PC-9 (cell line): ENCODE results near the gene NLRC3. TPM values are rescaled to one million over a fixed set of nuclear protein-coding genes. Genes with fewer than 3 reads are reported as not detected.

ENCODE experiments used
- BruUV-seq: library from RNA; stranded (reverse); fragments of 400-500 nt; replicated peaks from 2 replicates; lab custom pipeline; 2021; lab: Mats Ljungman, UMichigan
- CTCF ChIA-PET: fragments of 300-600 bp; sonication (Branson Sonifier 250); formaldehyde crosslinking; loops from one replicate; lab custom pipeline; 2022; ENCODE audit warnings: antibody characterized with exemption; lab: Charles Lee
- POLR2A ChIA-PET: fragments of 300-600 bp; sonication (Branson Sonifier 250); formaldehyde crosslinking; loops from one replicate; lab custom pipeline; 2022; ENCODE audit warnings: antibody characterized with exemption; ENCODE audit not compliant: unreplicated experiment; lab: Charles Lee
- DNase-seq, 2 experiments: peaks; one replicate each; pipeline versions ENCODE4 v3.0.0 to v3.0.0-alpha.2; 2015 to 2022; ENCODE audit warnings: mixed read lengths in 1 of 2
- H2AFZ ChIP-seq: fragments of 200-600 bp; sonication (generic); 2 replicates; pipeline ENCODE4 v1.8.1; 2017; ENCODE audit warnings: antibody characterized with exemption
- H3F3A ChIP-seq: fragments of 200-600 bp; sonication (generic); 2 replicates; pipeline ENCODE4 v1.8.1; 2017; ENCODE audit warnings: antibody characterized with exemption, mild to moderate bottlenecking, low read depth; ENCODE audit not compliant: insufficient read depth
- H3K27ac ChIP-seq: fragments of 200-600 bp; sonication (generic); 2 replicates; pipeline ENCODE4 v1.6.1; 2016; ENCODE audit warnings: mixed run types
- H3K27me3 ChIP-seq: fragments of 200-600 bp; sonication (generic); 2 replicates; pipeline ENCODE4 v1.6.1; 2016; ENCODE audit warnings: low read depth, mixed run types; ENCODE audit not compliant: insufficient read depth
- H3K36me3 ChIP-seq: fragments of 200-600 bp; sonication (generic); 2 replicates; pipeline ENCODE4 v1.6.1; 2016; ENCODE audit warnings: low read depth, mixed run types
- H3K4me1 ChIP-seq: fragments of 200-600 bp; sonication (generic); replicated peaks from 2 replicates; pipeline ENCODE4 v1.6.1; 2016; ENCODE audit warnings: mixed run types; ENCODE audit not compliant: insufficient read depth
- H3K4me2 ChIP-seq: fragments of 200-600 bp; sonication (generic); 2 replicates; pipeline ENCODE4 v1.6.1; 2017; ENCODE audit warnings: mixed run types
- H3K4me3 ChIP-seq: fragments of 200-600 bp; sonication (generic); 2 replicates; pipeline ENCODE4 v1.6.1; 2016; ENCODE audit warnings: mixed run types
- H3K79me2 ChIP-seq: fragments of 200-600 bp; sonication (generic); 2 replicates; pipeline ENCODE4 v1.6.1; 2017; ENCODE audit warnings: low read depth, mixed run types
- H3K9me2 ChIP-seq: fragments of 200-600 bp; sonication (generic); 2 replicates; pipeline ENCODE4 v1.8.1; 2017; ENCODE audit warnings: mild to moderate bottlenecking; ENCODE audit not compliant: insufficient read depth
- H3K9me3 ChIP-seq: fragments of 200-600 bp; sonication (generic); 2 replicates; pipeline ENCODE4 v1.8.1; 2016; ENCODE audit warnings: low read depth; ENCODE audit not compliant: insufficient read depth
- H4K20me1 ChIP-seq: fragments of 200-600 bp; sonication (generic); 2 replicates; pipeline ENCODE4 v1.8.1; 2017; ENCODE audit not compliant: insufficient read depth
- EZH2 ChIP-seq: fragments of 200-600 bp; sonication (generic); IDR thresholded peaks from 2 replicates; pipeline ENCODE4 v1.8.0; 2017; ENCODE audit warnings: antibody characterized with exemption, low read depth
- intact Hi-C: fragments of 100-400 bp; cut with micrococcal nuclease; formaldehyde crosslinking; loops from one replicate; pipeline ENCODE4 v1.10.0; 2022; ENCODE audit not compliant: unreplicated experiment
- total RNA-seq: library from RNA; stranded (reverse); gene quantifications from 2 replicates; pipeline ENCODE4 v1.2.3, GENCODE V29; 2021
- TF ChIP-seq, protein P1 (sequence below): fragments of 200-600 bp; sonication (generic); conservative IDR thresholded peaks from 2 replicates; pipeline ENCODE4 v1.6.1; 2017; ENCODE audit warnings: mixed run types, antibody characterized with exemption, mild to moderate bottlenecking, moderate library complexity

NLRC3 gene
- total RNA-seq, 1 experiment from 2014 or later = not detected

DNA sequence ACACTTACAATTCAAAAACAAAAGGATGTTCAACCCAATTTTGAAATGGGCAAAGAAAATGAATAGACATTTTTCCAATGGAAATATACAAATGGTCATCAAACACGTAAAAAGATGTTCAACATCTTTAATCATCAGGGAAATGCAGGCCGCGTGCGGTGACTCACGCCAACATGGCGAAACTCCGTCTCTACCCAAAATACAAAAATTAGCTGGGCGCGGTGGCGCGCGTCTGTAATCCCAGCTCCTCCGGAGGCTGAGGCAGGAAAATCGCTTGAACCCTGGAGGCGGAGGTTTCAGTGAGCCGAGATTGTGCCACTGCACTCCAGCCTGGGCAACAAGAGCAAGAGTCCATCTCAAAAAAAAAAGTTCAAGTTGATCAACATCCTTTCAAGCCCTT is 78.2 kb downstream of the NLRC3 start:
- H3F3A ChIP-seq = peaks cover 3% of the 10 kb centered on the region; the same call in 1 of the 2 replicates
- POLR2A ChIA-PET = no interaction called here
- CTCF ChIA-PET = no interaction called here
- no peak overlapping the region for H3K4me2 ChIP-seq
- no peak for DNase-seq
- peaks cover 19% of the 10 kb centered on the region for H3K4me1 ChIP-seq
- TF ChIP-seq, protein P1, sequence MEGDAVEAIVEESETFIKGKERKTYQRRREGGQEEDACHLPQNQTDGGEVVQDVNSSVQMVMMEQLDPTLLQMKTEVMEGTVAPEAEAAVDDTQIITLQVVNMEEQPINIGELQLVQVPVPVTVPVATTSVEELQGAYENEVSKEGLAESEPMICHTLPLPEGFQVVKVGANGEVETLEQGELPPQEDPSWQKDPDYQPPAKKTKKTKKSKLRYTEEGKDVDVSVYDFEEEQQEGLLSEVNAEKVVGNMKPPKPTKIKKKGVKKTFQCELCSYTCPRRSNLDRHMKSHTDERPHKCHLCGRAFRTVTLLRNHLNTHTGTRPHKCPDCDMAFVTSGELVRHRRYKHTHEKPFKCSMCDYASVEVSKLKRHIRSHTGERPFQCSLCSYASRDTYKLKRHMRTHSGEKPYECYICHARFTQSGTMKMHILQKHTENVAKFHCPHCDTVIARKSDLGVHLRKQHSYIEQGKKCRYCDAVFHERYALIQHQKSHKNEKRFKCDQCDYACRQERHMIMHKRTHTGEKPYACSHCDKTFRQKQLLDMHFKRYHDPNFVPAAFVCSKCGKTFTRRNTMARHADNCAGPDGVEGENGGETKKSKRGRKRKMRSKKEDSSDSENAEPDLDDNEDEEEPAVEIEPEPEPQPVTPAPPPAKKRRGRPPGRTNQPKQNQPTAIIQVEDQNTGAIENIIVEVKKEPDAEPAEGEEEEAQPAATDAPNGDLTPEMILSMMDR = no peak
- no peak for TF ChIP-seq EZH2
- H3K36me3 ChIP-seq = no peaks in the 10 kb centered on the region
- peaks cover 15% of the 10 kb centered on the region for H3K79me2 ChIP-seq
- no peak overlapping the region for H3K27ac ChIP-seq
- H3K4me3 ChIP-seq = no peak overlapping the region
- BruUV-seq = no TSS peak
- no peaks in the 10 kb centered on the region for H3K27me3 ChIP-seq
- intact Hi-C loops = no loop called here
- no peaks in the 10 kb centered on the region for H3K9me2 ChIP-seq
- no peaks in the 10 kb centered on the region for H4K20me1 ChIP-seq
- no peak overlapping the region for H2AFZ ChIP-seq
- H3K9me3 ChIP-seq = no peaks in the 10 kb centered on the region

GRCh38 chr16:3497771-3498170 is 79.4 kb downstream of the NLRC3 start:
- BruUV-seq = no TSS peak
- TF ChIP-seq, protein P1 = no peak
- no peak for TF ChIP-seq EZH2
- H3K4me1 ChIP-seq = peaks cover 10% of the 10 kb centered on the region; the same call in 1 of the 2 replicates

DNA sequence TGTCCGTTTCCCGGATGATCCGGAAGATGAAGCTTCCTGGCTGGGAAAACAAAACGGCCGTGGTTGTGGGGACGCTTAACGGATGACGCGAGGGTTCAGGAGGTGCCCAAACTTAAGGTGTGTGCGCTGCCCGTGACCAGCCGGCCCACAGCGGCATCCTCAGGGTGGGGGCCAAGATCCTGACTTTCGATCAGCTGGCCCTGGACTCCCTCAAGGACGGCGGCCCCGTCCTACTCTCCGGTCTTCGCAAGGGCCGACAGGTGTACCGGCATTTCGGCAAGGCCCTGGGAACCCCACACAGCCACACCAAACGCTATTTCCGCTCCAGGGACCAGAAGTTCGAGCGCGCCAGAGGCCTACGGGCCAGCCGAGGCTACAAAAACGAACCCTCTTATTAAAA is 80.8 kb downstream of the NLRC3 start:
- intact Hi-C loops = no loop called here

More at GRCh38 chr16:3497771-3498170, 79.4 kb downstream of the NLRC3 start:
- H3K9me3 ChIP-seq = no peaks in the 10 kb centered on the region
- H3K27ac ChIP-seq = no peak overlapping the region
- peaks cover 3% of the 10 kb centered on the region; the same call in 1 of the 2 replicates for H3F3A ChIP-seq
- H4K20me1 ChIP-seq = no peaks in the 10 kb centered on the region
- intact Hi-C loops = no loop called here
- POLR2A ChIA-PET = no interaction called here
- H3K4me2 ChIP-seq = no peak overlapping the region
- H3K79me2 ChIP-seq = peaks cover 15% of the 10 kb centered on the region
- CTCF ChIA-PET = no interaction called here
- H3K36me3 ChIP-seq = no peaks in the 10 kb centered on the region
- no peak overlapping the region for H3K4me3 ChIP-seq
- H3K9me2 ChIP-seq = no peaks in the 10 kb centered on the region
- DNase-seq = no peak
- no peaks in the 10 kb centered on the region for H3K27me3 ChIP-seq
- no peak overlapping the region for H2AFZ ChIP-seq

More for the DNA sequence above, 80.8 kb downstream of the NLRC3 start:
- Histone ChIP-seq H3K79me2 (peaks cover 2% of the 10 kb centered on the region; the same call in 1 of the 2 replicates), H4K20me1 (no peaks in the 10 kb centered on the region), H3K9me2 (no peaks in the 10 kb centered on the region), H2AFZ (no peak overlapping the region), H3K4me3 (no peak overlapping the region), H3K9me3 (no peaks in the 10 kb centered on the region), H3K4me1 (no peaks in the 10 kb centered on the region), H3K4me2 (no peak overlapping the region), H3F3A (peaks cover 3% of the 10 kb centered on the region; the same call in 1 of the 2 replicates), H3K36me3 (no peaks in the 10 kb centered on the region), H3K27ac (no peak overlapping the region), H3K27me3 (no peaks in the 10 kb centered on the region)
- DNase-seq = no peak
- ChIA-PET CTCF (no interaction called here), POLR2A (no interaction called here)
- TF ChIP-seq EZH2 = no peak
- TF ChIP-seq, protein P1 = no peak
- no TSS peak for BruUV-seq
